ENCODE results near the gene PKD1L1.
"Not testable (repeated sequence)": the region's sequence is repeated elsewhere in the genome, so short reads cannot be mapped to it uniquely, and the experiment has no call there.

Gene PKD1L1

GRCh38 chr7:47937711-47938573, 10.3 kb downstream of the PKD1L1 start:
- DNase-seq (ENCODE audit: low read depth in 2 of 2), result no peak

- no peak for DNase-seq (ENCODE audit: low read depth in 2 of 2)
Measured at GRCh38 chr7:47937065-47937687, 11.1 kb downstream of the PKD1L1 start.

DNA sequence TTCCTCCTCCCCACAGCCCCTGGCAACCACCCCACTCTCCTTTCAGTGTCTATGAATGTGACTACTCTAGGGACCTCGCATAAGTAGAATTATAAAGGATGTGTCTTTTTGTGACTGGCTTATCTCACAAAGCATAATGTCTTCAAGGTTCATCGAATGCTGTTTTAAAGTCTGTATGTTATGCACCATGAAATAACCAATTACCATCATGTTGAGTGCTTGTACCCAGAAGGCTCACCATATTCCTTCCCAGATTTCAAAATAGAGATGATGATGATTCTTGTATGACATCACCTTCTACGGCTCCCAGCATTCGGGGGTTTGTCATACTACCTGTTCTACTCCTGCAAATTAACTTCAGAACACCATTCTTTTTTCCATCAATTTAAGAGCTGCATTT, 11.9 kb downstream of the PKD1L1 start:
- DNase-seq (ENCODE audit: low read depth in 2 of 2), result no peak

DNA sequence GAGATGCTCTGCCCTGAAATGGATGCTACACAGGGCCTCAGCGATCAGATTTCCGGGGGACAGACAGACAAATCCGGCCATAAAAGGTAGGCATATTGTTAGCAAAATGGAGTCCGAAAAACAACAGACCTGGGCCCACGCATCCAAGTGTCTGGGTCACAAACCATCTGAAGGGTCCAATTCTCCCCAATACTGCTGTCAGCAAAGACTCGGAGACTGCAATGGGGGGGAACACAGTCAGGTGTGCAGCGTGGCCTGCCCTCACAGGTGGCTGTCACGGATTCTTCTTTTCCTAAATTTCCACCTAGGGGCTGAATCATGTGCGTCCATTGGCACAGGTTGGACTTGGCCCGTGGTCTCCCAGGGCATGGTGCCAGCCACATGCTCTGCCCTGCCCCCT, 12.9 kb downstream of the PKD1L1 start:
- DNase-seq (ENCODE audit: low read depth in 2 of 2), result no peak

DNA sequence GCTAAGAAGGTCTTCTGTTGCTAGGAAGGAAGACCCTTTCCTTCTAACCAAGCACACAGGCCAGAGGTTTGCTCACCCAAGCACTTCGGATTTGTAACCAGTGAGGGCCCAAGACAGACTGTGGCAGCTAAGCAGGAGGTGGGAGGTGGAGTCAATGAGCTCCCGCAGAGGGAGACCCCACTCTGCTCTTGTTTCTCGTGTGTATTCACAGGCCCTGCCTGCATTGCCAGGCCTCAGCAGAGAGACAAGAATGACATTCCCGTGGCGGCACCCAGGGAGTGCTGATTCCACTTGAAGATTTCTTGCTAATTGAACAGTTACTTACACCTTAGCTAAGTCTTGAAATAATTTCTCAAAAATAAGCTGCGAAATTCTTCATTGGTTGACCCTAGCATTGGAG, 13.4 kb downstream of the PKD1L1 start:
- DNase-seq (ENCODE audit: low read depth in 2 of 2), result no peak

DNA sequence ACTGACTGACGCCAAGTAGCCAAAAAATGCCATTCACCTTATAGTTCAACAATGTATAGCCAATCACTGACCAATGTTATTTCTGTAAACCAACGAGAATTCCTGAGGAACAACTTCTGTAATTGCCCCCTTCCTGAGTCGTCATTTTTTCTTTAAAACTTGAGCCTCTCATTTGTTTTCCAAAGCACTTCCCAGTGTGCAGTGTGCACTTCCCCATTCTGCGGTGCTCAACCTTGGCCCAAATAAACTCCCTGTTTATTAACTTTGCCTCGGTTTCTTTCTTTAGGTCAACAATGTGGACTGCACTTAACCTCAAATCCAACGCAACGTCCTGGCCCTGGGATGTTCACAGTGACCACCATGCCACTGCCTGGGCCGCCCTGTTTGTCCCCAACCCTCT, 15.1 kb downstream of the PKD1L1 start:
- no peak for DNase-seq (ENCODE audit: low read depth in 2 of 2)

DNA sequence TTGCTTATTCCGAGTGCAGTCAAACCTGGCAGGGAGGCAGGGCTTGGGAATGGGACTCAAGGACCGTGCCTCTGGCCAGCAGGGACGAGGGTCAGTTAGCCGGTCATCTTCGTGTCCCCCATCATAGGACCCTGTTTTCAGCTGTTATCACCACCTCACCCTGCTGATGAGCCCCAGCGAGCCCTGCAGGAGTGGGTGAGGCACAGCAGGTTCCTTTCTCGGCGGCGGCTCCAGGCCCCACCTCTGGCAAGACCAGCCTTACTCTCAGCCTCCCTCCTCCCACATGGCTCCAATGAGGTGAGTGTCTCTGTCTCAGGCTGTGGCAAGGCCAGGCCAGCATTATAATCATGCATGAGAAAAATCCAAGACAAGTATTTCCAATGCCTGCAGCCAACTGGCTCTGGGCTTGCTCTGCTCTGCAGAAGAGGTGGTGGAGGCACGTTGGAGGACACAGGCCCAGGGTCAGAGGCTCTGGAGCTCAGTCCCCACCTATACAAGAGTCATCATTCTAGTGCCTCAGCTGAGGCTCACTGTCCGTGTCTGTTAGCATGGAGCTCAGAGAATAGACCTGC, 15.7 kb downstream of the PKD1L1 start:
- no peak for DNase-seq (ENCODE audit: low read depth in 2 of 2)

GRCh38 chr7:47932016-47932415, 16.2 kb downstream of the PKD1L1 start:
- no peak for DNase-seq (ENCODE audit: low read depth in 2 of 2)

GRCh38 chr7:47931005-47932004, 17.0 kb downstream of the PKD1L1 start:
- DNase-seq (ENCODE audit: low read depth in 2 of 2), result no peak

GRCh38 chr7:47924266-47924665, 24.0 kb downstream of the PKD1L1 start:
- DNase-seq (ENCODE audit: low read depth in 2 of 2), result no peak

- not testable (repeated sequence) for DNase-seq (ENCODE audit: low read depth in 2 of 2)
Measured at GRCh38 chr7:47923081-47923875, 25.0 kb downstream of the PKD1L1 start.

- not testable (repeated sequence) for DNase-seq (ENCODE audit: low read depth in 2 of 2)
Measured at GRCh38 chr7:47916514-47916913, 31.8 kb downstream of the PKD1L1 start.

- DNase-seq (ENCODE audit: low read depth in 2 of 2), result no peak
Measured at GRCh38 chr7:47915616-47915976, 32.7 kb downstream of the PKD1L1 start.

- DNase-seq (ENCODE audit: low read depth in 2 of 2), result no peak
Measured at GRCh38 chr7:47914717-47915615, 33.3 kb downstream of the PKD1L1 start.

DNA sequence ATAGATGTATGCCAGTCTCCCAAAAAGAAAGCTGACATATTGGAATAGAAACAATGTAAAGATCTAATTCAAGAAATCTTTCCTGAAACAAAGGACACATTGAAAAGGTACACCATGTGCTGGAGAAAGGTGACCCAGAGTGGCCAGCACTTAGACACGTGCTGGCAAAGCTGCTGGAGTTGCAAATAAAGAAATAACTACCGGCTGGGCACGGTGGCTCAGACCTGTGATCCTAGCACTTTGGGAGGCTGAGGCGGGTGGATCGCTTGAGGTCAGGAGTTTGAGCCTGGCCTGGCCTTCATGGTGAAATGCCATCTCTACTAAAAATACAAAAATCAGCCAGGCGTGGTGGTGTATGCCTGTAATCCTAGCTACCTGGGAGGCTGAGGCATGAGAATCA, 35.9 kb downstream of the PKD1L1 start:
- DNase-seq (ENCODE audit: low read depth in 2 of 2), result no peak

GRCh38 chr7:47908720-47909119, 39.5 kb downstream of the PKD1L1 start:
- DNase-seq (ENCODE audit: low read depth in 2 of 2), result no peak

DNA sequence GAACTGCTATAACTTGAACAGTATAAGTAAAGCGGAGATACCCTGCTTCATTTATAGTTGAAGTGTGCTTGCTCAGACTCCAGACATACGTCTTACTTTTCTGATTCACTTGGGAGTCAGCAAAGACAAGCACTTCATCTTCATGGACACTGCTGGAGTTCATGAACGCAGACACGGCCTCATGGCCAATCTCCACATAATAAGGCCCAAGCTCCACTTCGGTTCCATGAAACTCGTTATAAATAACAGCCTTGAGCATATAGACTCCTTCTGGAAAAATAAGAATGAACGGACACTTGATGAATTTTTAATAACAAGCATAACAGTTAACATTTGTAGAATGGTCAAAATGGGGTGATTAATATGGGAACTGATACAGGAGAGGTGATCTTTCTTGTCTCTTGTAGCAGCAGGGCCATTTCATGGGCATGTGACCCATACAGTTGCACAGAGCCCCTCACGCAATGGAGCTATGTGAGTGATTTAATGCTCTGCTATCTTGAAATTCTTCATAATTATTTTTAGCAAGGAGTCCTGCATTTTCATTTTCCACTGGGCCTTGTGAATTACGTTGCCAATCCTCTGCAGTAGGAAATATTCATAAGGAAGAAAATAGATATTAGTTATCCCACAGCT, 40.2 kb downstream of the PKD1L1 start:
- DNase-seq (ENCODE audit: low read depth in 2 of 2), result no peak

DNA sequence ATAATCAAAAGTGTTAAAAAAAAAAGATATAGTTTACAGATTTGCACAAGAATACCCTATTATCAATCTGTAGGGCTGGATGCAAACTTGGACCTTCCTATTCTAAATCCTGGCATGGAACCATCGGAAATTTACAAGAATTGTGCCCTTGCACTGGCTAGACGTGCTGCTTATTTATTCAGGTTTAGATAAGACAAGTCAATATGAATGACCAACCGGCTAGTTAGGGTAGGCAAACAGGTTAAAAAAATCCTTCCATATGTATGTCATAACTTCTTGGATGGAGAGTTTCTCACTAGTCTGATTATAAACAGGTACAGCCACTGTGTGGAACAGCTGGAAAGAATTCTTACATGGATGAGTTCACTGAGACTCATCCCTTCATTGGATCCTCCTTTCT, 41.4 kb downstream of the PKD1L1 start:
- DNase-seq (ENCODE audit: low read depth in 2 of 2), result no peak
